Measurements from ENCODE around the gene C10orf90. TPM values are rescaled to one million over a fixed set of nuclear protein-coding genes. Genes with fewer than 3 reads are reported as not detected.

The C10orf90 gene, protein sequence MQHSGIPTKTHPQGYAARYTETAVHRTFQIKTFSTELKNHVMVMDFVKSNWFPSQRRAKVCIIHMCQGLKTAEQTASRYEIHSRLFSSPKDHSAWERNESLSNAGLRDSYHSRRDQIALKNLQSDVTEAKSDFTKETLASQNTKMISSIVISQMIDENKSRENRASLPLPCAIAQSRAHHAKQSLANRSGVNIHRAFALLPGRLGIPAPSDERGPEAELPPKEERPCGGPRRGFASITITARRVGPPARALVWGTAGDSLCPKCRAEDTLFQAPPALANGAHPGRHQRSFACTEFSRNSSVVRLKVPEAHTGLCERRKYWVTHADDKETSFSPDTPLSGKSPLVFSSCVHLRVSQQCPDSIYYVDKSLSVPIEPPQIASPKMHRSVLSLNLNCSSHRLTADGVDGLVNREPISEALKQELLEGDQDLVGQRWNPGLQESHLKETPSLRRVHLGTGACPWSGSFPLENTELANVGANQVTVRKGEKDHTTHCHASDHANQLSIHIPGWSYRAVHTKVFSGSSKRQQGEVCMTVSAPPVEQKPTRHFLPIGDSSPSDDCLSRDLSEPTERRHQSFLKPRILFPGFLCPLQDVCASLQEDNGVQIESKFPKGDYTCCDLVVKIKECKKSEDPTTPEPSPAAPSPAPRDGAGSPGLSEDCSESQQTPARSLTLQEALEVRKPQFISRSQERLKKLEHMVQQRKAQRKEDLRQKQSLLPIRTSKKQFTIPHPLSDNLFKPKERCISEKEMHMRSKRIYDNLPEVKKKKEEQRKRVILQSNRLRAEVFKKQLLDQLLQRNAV
- total RNA-seq, result 10 to 100 TPM in 1 of 3 donors, 1 to 10 TPM in 1, under 1 TPM in 1; 0.16 to 30.4 (median 3.9) TPM

DNA sequence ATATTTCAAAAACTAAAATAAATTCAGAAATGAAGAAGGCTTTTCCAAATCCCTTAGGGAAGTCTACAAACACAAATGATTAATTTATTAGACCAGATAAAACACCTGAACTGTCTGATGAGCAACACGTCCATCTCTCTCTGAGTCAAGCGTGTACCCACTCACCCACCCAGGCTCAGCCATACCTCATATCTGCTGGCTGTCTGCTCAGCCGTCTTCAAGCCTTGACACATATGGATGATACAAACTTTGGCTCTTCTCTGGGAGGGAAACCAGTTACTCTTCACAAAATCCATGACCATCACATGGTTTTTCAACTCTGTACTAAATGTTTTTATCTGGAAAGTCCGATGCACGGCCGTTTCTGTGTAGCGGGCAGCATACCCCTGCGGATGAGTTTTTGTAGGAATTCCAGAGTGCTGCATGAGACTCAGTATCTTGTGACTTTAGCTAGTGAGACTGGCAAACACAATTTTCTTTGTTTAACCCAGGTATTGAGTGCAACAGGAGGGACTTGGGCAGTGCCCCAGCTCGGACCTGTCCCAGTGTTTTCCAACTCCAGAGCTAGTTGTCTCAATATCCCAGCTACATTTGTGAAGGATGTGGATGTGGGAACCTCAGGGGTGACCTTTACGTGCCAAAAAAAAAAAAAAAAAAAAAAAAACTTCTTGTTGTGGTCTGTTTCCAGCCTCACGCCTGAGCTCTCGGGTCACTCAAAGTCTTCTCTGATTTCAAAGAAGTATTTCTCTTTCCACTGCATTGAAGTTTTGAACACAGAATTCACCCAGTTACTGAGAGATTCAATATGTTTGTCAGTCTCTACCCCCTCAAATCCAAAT lies at the start of gene C10orf90:
Gene C10orf90 (minus strand): TSS at position 638 of the 839 bp plus-strand sequence. CDS start 213 bp downstream, at position 425.
- Histone ChIP-seq H3K27ac (peak within 1 kb of the TSS; percentile 59 to 70), H3K9me3 (no peaks in the 10 kb centered on the region), H3K4me3 (peak within 1 kb of the TSS in 2 of 3 donors; percentile 28 to 42), H3K4me1 (no peaks in the 10 kb centered on the region), H3K27me3 (no peaks in the 10 kb centered on the region), H3K36me3 (no peaks in the 10 kb centered on the region)
- TF ChIP-seq POLR2AphosphoS5 (IDR thresholded peaks at IDR 0.05), result no peak
- TF ChIP-seq POLR2A (IDR thresholded peaks at IDR 0.05), result no peak
- TF ChIP-seq, protein P1, sequence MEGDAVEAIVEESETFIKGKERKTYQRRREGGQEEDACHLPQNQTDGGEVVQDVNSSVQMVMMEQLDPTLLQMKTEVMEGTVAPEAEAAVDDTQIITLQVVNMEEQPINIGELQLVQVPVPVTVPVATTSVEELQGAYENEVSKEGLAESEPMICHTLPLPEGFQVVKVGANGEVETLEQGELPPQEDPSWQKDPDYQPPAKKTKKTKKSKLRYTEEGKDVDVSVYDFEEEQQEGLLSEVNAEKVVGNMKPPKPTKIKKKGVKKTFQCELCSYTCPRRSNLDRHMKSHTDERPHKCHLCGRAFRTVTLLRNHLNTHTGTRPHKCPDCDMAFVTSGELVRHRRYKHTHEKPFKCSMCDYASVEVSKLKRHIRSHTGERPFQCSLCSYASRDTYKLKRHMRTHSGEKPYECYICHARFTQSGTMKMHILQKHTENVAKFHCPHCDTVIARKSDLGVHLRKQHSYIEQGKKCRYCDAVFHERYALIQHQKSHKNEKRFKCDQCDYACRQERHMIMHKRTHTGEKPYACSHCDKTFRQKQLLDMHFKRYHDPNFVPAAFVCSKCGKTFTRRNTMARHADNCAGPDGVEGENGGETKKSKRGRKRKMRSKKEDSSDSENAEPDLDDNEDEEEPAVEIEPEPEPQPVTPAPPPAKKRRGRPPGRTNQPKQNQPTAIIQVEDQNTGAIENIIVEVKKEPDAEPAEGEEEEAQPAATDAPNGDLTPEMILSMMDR (IDR thresholded peaks at IDR 0.05), result no peak
- intact Hi-C loops (cut with DNase I; ENCODE audit: low total_unique reads), result no loop called here
- no peak for DNase-seq (ENCODE audit: low spot score in 2 of 2)

DNA sequence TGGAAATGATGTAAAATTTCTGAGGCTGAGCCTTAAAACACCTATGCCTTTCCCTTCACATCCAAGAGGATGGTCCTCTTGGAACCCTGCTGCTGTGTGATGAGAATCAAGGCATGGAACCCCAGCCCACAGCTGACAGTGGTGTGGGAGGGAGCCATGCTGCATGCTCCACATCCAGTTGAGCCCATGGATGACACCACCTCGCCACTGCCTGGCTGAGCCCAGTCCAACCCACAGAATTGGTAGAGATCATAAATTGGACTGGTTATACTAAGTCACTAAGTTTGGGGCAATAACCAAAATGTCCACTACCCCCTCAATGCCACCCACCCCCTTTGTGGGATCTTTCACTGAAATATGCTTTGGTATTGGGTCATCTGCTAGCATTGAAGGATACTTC lies 45.9 kb upstream of the C10orf90 start:
- intact Hi-C loops (cut with DNase I; ENCODE audit: low total_unique reads), result loop anchor here (5.0 kb wide), 1 partner anchor 334 kb away; no protein-coding TSS in a partner anchor
- Histone ChIP-seq H3K9me3 (no peaks in the 10 kb centered on the region), H3K27me3 (no peaks in the 10 kb centered on the region), H3K27ac (no peak overlapping the region), H3K4me1 (no peaks in the 10 kb centered on the region), H3K4me3 (no peak overlapping the region), H3K36me3 (no peaks in the 10 kb centered on the region)
- TF ChIP-seq, protein P1 (IDR thresholded peaks at IDR 0.05), result no peak
- TF ChIP-seq POLR2A (IDR thresholded peaks at IDR 0.05), result no peak
- no peak for TF ChIP-seq POLR2AphosphoS5 (IDR thresholded peaks at IDR 0.05)
- DNase-seq (ENCODE audit: low spot score in 2 of 2), result no peak

DNA sequence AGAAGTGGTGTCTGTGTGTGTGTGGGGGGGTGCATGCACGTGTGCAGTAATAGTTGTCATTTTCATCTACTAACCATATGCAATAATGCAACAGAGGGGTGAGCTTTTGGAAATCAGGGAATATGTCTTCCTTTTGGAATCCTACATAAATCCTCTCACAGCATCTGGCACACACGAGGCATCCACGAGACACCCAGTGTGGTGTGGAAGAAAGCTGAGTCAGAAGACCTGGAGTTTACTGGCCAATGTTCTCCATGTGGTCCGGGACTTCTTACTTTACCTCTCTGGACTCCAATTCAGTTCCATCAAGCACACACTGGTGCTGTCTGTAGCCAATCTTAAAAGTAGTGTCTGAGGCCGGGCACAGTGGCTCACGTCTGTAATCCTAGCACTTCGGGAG lies 43.1 kb upstream of the C10orf90 start:
- no peak overlapping the region for H3K4me3 ChIP-seq
- DNase-seq (ENCODE audit: low spot score in 2 of 2), result no peak
- peaks cover 0 to 6% of the 10 kb centered on the region in 2 donors for H3K9me3 ChIP-seq
- no peaks in the 10 kb centered on the region for H3K27me3 ChIP-seq
- no peaks in the 10 kb centered on the region for H3K4me1 ChIP-seq
- H3K36me3 ChIP-seq, result no peaks in the 10 kb centered on the region
- intact Hi-C loops (cut with DNase I; ENCODE audit: low total_unique reads), result no loop called here
- no peak for TF ChIP-seq POLR2A (IDR thresholded peaks at IDR 0.05)
- no peak for TF ChIP-seq POLR2AphosphoS5 (IDR thresholded peaks at IDR 0.05)
- TF ChIP-seq, protein P1 (IDR thresholded peaks at IDR 0.05), result no peak
- H3K27ac ChIP-seq, result no peak overlapping the region

DNA sequence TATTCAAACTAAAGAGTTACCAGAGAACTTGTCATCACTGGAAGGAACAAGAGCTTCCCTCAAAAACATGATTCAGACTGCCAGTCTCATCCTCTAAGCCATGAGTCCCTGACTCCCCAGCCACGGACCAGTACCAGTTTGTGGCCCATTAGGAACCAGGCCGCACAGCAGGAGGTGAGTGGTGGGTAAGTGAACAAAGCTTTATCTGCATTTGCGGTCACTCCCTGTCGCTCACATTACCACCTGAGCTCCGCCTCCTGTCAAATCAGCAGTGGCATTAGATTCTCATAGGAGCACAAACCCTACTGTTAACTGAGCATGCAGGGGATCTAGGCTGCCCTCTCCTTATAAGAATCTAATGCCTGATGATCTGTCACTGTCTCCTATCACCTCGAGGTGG lies 42.2 kb upstream of the C10orf90 start:
- DNase-seq (ENCODE audit: low spot score in 2 of 2), result no peak
- Histone ChIP-seq H3K27me3 (no peaks in the 10 kb centered on the region), H3K4me1 (no peaks in the 10 kb centered on the region), H3K36me3 (no peaks in the 10 kb centered on the region), H3K9me3 (peaks cover 0 to 6% of the 10 kb centered on the region in 2 donors), H3K4me3 (no peak overlapping the region), H3K27ac (no peak overlapping the region)
- no peak for TF ChIP-seq POLR2AphosphoS5 (IDR thresholded peaks at IDR 0.05)
- intact Hi-C loops (cut with DNase I; ENCODE audit: low total_unique reads), result no loop called here

DNA sequence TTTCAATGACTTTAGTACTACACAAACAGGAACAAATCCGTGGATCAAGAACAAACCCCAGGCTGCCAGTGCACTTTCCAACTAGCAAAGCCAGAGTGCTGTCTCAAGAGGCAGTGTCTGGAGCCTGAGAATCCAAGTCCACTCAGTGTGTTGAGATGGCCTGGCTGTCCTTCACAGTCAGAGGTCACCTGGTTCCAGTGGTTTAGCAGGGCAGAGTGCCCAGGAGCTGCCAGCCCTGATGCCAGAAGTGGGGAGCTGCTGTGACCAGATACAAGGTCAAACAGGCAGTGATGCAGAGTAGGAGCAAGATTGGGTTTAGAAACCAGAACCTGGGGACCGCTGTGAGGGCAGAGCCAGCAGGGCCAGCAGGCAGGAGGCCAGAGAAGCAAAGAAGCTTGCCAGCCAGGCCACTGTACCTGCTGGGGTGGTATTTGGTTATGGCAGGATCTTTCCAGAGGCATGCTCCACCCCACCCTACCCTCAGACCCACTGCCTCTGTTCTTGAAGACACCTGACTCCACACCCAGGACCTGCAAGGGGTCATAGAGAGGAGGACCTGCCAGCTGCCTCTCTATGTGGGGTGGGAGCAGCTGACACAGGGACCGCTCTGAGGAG lies 35.6 kb upstream of the C10orf90 start:
- DNase-seq (ENCODE audit: low spot score in 2 of 2), result no peak
- Histone ChIP-seq H3K9me3 (peaks cover 0 to 6% of the 10 kb centered on the region in 2 donors), H3K4me3 (no peak overlapping the region), H3K27ac (no peak overlapping the region), H3K4me1 (no peaks in the 10 kb centered on the region), H3K27me3 (no peaks in the 10 kb centered on the region), H3K36me3 (no peaks in the 10 kb centered on the region)
- TF ChIP-seq, protein P1 (IDR thresholded peaks at IDR 0.05), result no peak
- no peak for TF ChIP-seq POLR2AphosphoS5 (IDR thresholded peaks at IDR 0.05)
- TF ChIP-seq POLR2A (IDR thresholded peaks at IDR 0.05), result no peak
- intact Hi-C loops (cut with DNase I; ENCODE audit: low total_unique reads), result no loop called here

All from breast epithelium (tissue), 4 donors.